Suprapubic skin (tissue), 4 donors: ENCODE results near the gene NSDHL. TPM values are rescaled to one million over a fixed set of nuclear protein-coding genes. Genes with fewer than 3 reads are reported as not detected.

Source experiments
- DNase-seq, 2 donors: peaks; one replicate each; pipeline ENCODE4 v3.0.0-alpha.2; 2019; ENCODE audit warnings: low spot score in 2 of 2
- H3K27ac ChIP-seq: fragments of 200-600 bp; sonication (generic); one replicate; pipeline ENCODE4 v1.5.1; 2019
- H3K27me3 ChIP-seq: fragments of 200-600 bp; sonication (generic); one replicate; pipeline ENCODE4 v1.5.1; 2019
- H3K36me3 ChIP-seq: fragments of 200-600 bp; sonication (generic); one replicate; pipeline ENCODE4 v1.5.1; 2019
- H3K4me1 ChIP-seq: fragments of 200-600 bp; sonication (generic); one replicate; pipeline ENCODE4 v1.5.1; 2019
- H3K4me3 ChIP-seq: fragments of 200-600 bp; sonication (generic); one replicate; pipeline ENCODE4 v1.5.1; 2019; ENCODE audit warnings: mild to moderate bottlenecking
- H3K9me3 ChIP-seq: fragments of 200-600 bp; sonication (generic); one replicate; pipeline ENCODE4 v1.5.1; 2019
- CTCF ChIP-seq, 2 donors: fragments of 200-600 bp in 1 of 2; fragments of 450-650 bp in 1 of 2; sonication (generic) in 1 of 2; IDR thresholded peaks; one replicate each; pipeline ENCODE4 v1.5.1; 2016 to 2019; ENCODE audit warnings: antibody characterized with exemption in 2 of 2, mild to moderate bottlenecking in 1 of 2, moderate library complexity in 1 of 2
- EP300 ChIP-seq: sonication (generic); formaldehyde crosslinking; IDR thresholded peaks from one replicate; pipeline ENCODE4 v1.6.1; 2017; ENCODE audit warnings: antibody characterized with exemption
- POLR2A ChIP-seq, 2 donors: fragments of 450-650 bp; IDR thresholded peaks; one replicate each; pipeline ENCODE4 v1.6.1; 2017; ENCODE audit warnings: antibody characterized with exemption in 2 of 2, mild to moderate bottlenecking in 2 of 2, moderate library complexity in 2 of 2
- POLR2AphosphoS5 ChIP-seq, 3 donors: sonication (generic); formaldehyde crosslinking; IDR thresholded peaks; one replicate each; pipeline ENCODE4 v1.6.1; 2017; ENCODE audit warnings: antibody characterized with exemption in 3 of 3
- WGBS: methylation state at CpG from one replicate; pipeline ENCODE4 v1.1.5; 2018; 5-methylcytosine and 5-hydroxymethylcytosine counted together
- total RNA-seq, 4 donors: library from RNA; depleted of rRNA; stranded (reverse); fragments of >200 nt; gene quantifications; one replicate each; pipeline ENCODE4 v1.1.0, GENCODE V29; 2016

Gene NSDHL
- total RNA-seq, 4 donors from 2014 or later = 11.8 to 34.1 (median 22.4) TPM

- Histone ChIP-seq H3K36me3 (no peaks in the 10 kb centered on the region), H3K27me3 (no peaks in the 10 kb centered on the region), H3K9me3 (no peaks in the 10 kb centered on the region), H3K4me1 (no peaks in the 10 kb centered on the region), H3K27ac (no peak overlapping the region), H3K4me3 (no peak overlapping the region)
- DNase-seq = no peak
- no peak for TF ChIP-seq EP300
- no peak for TF ChIP-seq CTCF (IDR thresholded peaks at IDR 0.05)
- no peak for TF ChIP-seq POLR2AphosphoS5 (IDR thresholded peaks at IDR 0.05)
- no peak for TF ChIP-seq POLR2A (IDR thresholded peaks at IDR 0.05)
- 60% methylated on average over 5 of the region's 10 CpGs for WGBS
Observed at GRCh38 chrX:152913346-152913745, 82.5 kb downstream of the NSDHL start.

GRCh38 chrX:152913910-152914309 is 83.0 kb downstream of the NSDHL start:
- no peaks in the 10 kb centered on the region for H3K4me1 ChIP-seq
- DNase-seq = no peak
- no peak overlapping the region for H3K27ac ChIP-seq
- 80% methylated on average over 5 of the region's 6 CpGs for WGBS
- H3K36me3 ChIP-seq = no peaks in the 10 kb centered on the region
- H3K4me3 ChIP-seq = no peak overlapping the region
- TF ChIP-seq POLR2A (IDR thresholded peaks at IDR 0.05) = no peak
- no peak for TF ChIP-seq EP300
- TF ChIP-seq POLR2AphosphoS5 (IDR thresholded peaks at IDR 0.05) = no peak
- no peak for TF ChIP-seq CTCF (IDR thresholded peaks at IDR 0.05)
- H3K9me3 ChIP-seq = no peaks in the 10 kb centered on the region
- no peaks in the 10 kb centered on the region for H3K27me3 ChIP-seq

- no peak overlapping the region for H3K4me3 ChIP-seq
- no peaks in the 10 kb centered on the region for H3K4me1 ChIP-seq
- WGBS = no CpG with 5 or more reads among the region's 13 CpGs
- H3K27me3 ChIP-seq = no peaks in the 10 kb centered on the region
- H3K36me3 ChIP-seq = no peaks in the 10 kb centered on the region
- H3K9me3 ChIP-seq = no peaks in the 10 kb centered on the region
- TF ChIP-seq POLR2A (IDR thresholded peaks at IDR 0.05) = no peak
- TF ChIP-seq CTCF (IDR thresholded peaks at IDR 0.05) = peak in 1 of 2 donors; percentile 39
- TF ChIP-seq POLR2AphosphoS5 (IDR thresholded peaks at IDR 0.05) = no peak
- TF ChIP-seq EP300 = no peak
- no peak overlapping the region for H3K27ac ChIP-seq
- no peak for DNase-seq
Observed at GRCh38 chrX:152915541-152916241, 84.8 kb downstream of the NSDHL start.

- no peaks in the 10 kb centered on the region for H3K4me1 ChIP-seq
- 69% methylated on average over 16 of the region's 21 CpGs for WGBS
- no peaks in the 10 kb centered on the region for H3K27me3 ChIP-seq
- no peak for DNase-seq
- no peak overlapping the region for H3K4me3 ChIP-seq
- no peak overlapping the region for H3K27ac ChIP-seq
- TF ChIP-seq EP300 = no peak
- no peak for TF ChIP-seq POLR2A (IDR thresholded peaks at IDR 0.05)
- TF ChIP-seq POLR2AphosphoS5 (IDR thresholded peaks at IDR 0.05) = no peak
- TF ChIP-seq CTCF (IDR thresholded peaks at IDR 0.05) = no peak
- H3K36me3 ChIP-seq = no peaks in the 10 kb centered on the region
- H3K9me3 ChIP-seq = no peaks in the 10 kb centered on the region
Observed at GRCh38 chrX:152917656-152918579, 87.1 kb downstream of the NSDHL start.

- Histone ChIP-seq H3K4me3 (no peak overlapping the region), H3K27ac (no peak overlapping the region), H3K27me3 (no peaks in the 10 kb centered on the region), H3K36me3 (no peaks in the 10 kb centered on the region), H3K9me3 (no peaks in the 10 kb centered on the region), H3K4me1 (no peaks in the 10 kb centered on the region)
- no peak for DNase-seq
- WGBS = 79% methylated on average over 7 of the region's 7 CpGs
- TF ChIP-seq POLR2A (IDR thresholded peaks at IDR 0.05) (no peak), POLR2AphosphoS5 (IDR thresholded peaks at IDR 0.05) (no peak), EP300 (no peak)
Observed at GRCh38 chrX:152918707-152919106, 87.8 kb downstream of the NSDHL start.

Other genes starting within 250 kb of the NSDHL start
- gene GABRQ, start 193.2 kb upstream of the NSDHL start, total RNA-seq = under 1 TPM in 3 of 4 donors, not detected in 1; 0.10 to 0.45 (median 0.34) TPM
- gene MAGEA3, start 132.3 kb upstream of the NSDHL start, total RNA-seq = not detected
- gene CSAG2, start 121.8 kb upstream of the NSDHL start, total RNA-seq = not detected
- not detected for gene MAGEA2B, start 116.4 kb upstream of the NSDHL start, total RNA-seq
- gene CSAG1, start 97.3 kb upstream of the NSDHL start, total RNA-seq = not detected
- gene MAGEA12, start 97.3 kb upstream of the NSDHL start, total RNA-seq = not detected
- gene MAGEA2, start 77.2 kb upstream of the NSDHL start, total RNA-seq = not detected
- gene CSAG3, start 71.8 kb upstream of the NSDHL start, total RNA-seq = not detected
- not detected for gene MAGEA6, start 61.4 kb upstream of the NSDHL start, total RNA-seq
- gene CETN2, start 306 bp upstream of the NSDHL start, total RNA-seq = 10 to 100 TPM in 3 of 4 donors, 1 to 10 TPM in 1; 8.9 to 24.1 (median 18.7) TPM
- 10 to 100 TPM; 50.1 to 81.3 (median 66.1) TPM for gene ZNF185, start 67.0 kb downstream of the NSDHL start, total RNA-seq
- not detected for gene PNMA5, start 163.1 kb downstream of the NSDHL start, total RNA-seq
- gene PNMA3, start 225.4 kb downstream of the NSDHL start, total RNA-seq = under 1 TPM; 0.26 to 0.97 (median 0.61) TPM
- gene PNMA6A, start 241.4 kb downstream of the NSDHL start, total RNA-seq = under 1 TPM in 3 of 4 donors, not detected in 1; 0.26 to 0.32 (median 0.30) TPM